ENCODE data around the gene XAF1. TPM values are rescaled to one million over a fixed set of nuclear protein-coding genes. Genes with fewer than 3 reads are reported as not detected.
"Not testable (repeated sequence)": the region's sequence is repeated elsewhere in the genome, so short reads cannot be mapped to it uniquely, and the experiment has no call there.

Gene XAF1
- total RNA-seq, 4 donors from 2014 or later: 5.3 to 10.2 (median 6.6) TPM

GRCh38 chr17:6756425-6757031 lies 682 bp downstream of the XAF1 start:
- 38 to 47% methylated on average over 13 of the region's 13 CpGs for WGBS, 2 donors
- DNase-seq (ENCODE audit: low spot score in 2 of 2): no peak
- intact Hi-C loops (cut with DNase I; ENCODE audit: low total_unique reads): no loop called here
- H3K4me3 ChIP-seq (ENCODE audit: low read depth, poor library complexity, severe bottlenecking): peak overlapping the region; percentile 9
- TF ChIP-seq CTCF (IDR thresholded peaks at IDR 0.05): no peak
- TF ChIP-seq POLR2A (IDR thresholded peaks at IDR 0.05): no peak

GRCh38 chr17:6757747-6758146 lies 1.9 kb downstream of the XAF1 start:
- TF ChIP-seq POLR2A (IDR thresholded peaks at IDR 0.05): no peak
- no peak for TF ChIP-seq CTCF (IDR thresholded peaks at IDR 0.05)
- no peak overlapping the region for H3K4me3 ChIP-seq (ENCODE audit: low read depth, poor library complexity, severe bottlenecking)
- intact Hi-C loops (cut with DNase I; ENCODE audit: low total_unique reads): no loop called here
- WGBS, 2 donors: 94 to 98% methylated on average over 2 of the region's 2 CpGs
- no peak for DNase-seq (ENCODE audit: low spot score in 2 of 2)

GRCh38 chr17:6761779-6762178 lies 5.9 kb downstream of the XAF1 start:
- intact Hi-C loops (cut with DNase I; ENCODE audit: low total_unique reads): no loop called here
- 80 to 81% methylated on average over 8 of the region's 8 CpGs for WGBS, 2 donors
- no peak for DNase-seq (ENCODE audit: low spot score in 2 of 2)
- no peak overlapping the region for H3K4me3 ChIP-seq (ENCODE audit: low read depth, poor library complexity, severe bottlenecking)
- TF ChIP-seq CTCF (IDR thresholded peaks at IDR 0.05) (no peak), POLR2A (IDR thresholded peaks at IDR 0.05) (no peak)

GRCh38 chr17:6768447-6768846 lies 12.6 kb downstream of the XAF1 start:
- intact Hi-C loops (cut with DNase I; ENCODE audit: low total_unique reads): no loop called here
- no peak for TF ChIP-seq CTCF (IDR thresholded peaks at IDR 0.05)
- TF ChIP-seq POLR2A (IDR thresholded peaks at IDR 0.05): no peak
- WGBS, 2 donors: 96 to 98% methylated on average over 2 of the region's 2 CpGs
- H3K4me3 ChIP-seq (ENCODE audit: low read depth, poor library complexity, severe bottlenecking): no peak overlapping the region
- DNase-seq (ENCODE audit: low spot score in 2 of 2): no peak

GRCh38 chr17:6772016-6772415 lies 16.2 kb downstream of the XAF1 start:
- TF ChIP-seq POLR2A (IDR thresholded peaks at IDR 0.05): no peak
- no peak for TF ChIP-seq CTCF (IDR thresholded peaks at IDR 0.05)
- intact Hi-C loops (cut with DNase I; ENCODE audit: low total_unique reads): no loop called here
- H3K4me3 ChIP-seq (ENCODE audit: low read depth, poor library complexity, severe bottlenecking): no peak overlapping the region
- WGBS, 2 donors: 98 to 100% methylated on average over 1 of the region's 1 CpG
- DNase-seq (ENCODE audit: low spot score in 2 of 2): no peak

- H3K4me3 ChIP-seq (ENCODE audit: low read depth, poor library complexity, severe bottlenecking); DNase-seq (ENCODE audit: low spot score in 2 of 2); intact Hi-C loops (cut with DNase I; ENCODE audit: low total_unique reads): not testable (repeated sequence)
- 91 to 95% methylated on average over 8 of the region's 8 CpGs for WGBS, 2 donors
Measured at GRCh38 chr17:6774906-6775305, 19.1 kb downstream of the XAF1 start.

Measured in lower leg skin (tissue), 4 donors.